OCI-LY7 (cell line): ENCODE measurements around the gene LIN9. TPM values are rescaled to one million over a fixed set of nuclear protein-coding genes. Genes with fewer than 3 reads are reported as not detected.

Experiments
- BruUV-seq: library from RNA; stranded (reverse); fragments of 400-500 nt; replicated peaks from 2 replicates; lab custom pipeline; 2021; lab: Mats Ljungman, UMichigan
- CTCF ChIA-PET: fragments of 300-600 bp; sonication (Branson Sonifier 250); formaldehyde crosslinking; loops from one replicate; lab custom pipeline; 2022; ENCODE audit warnings: antibody characterized with exemption; ENCODE audit not compliant: unreplicated experiment; lab: Charles Lee
- POLR2A ChIA-PET: fragments of 300-600 bp; sonication (Branson Sonifier 250); formaldehyde crosslinking; loops from one replicate; lab custom pipeline; 2022; ENCODE audit warnings: antibody characterized with exemption; lab: Charles Lee
- DNase-seq: peaks from one replicate; pipeline ENCODE4 v3.0.0-alpha.2; 2015; ENCODE audit warnings: low spot score
- H2AFZ ChIP-seq: fragments of 200-600 bp; sonication (generic), shearing (Covaris generic); 2 replicates; pipeline ENCODE4 v1.6.1; 2014; ENCODE audit warnings: mild to moderate bottlenecking, antibody characterized with exemption, low read length, moderate library complexity
- H3K27ac ChIP-seq: fragments of 200-600 bp; sonication (generic); 2 replicates; pipeline ENCODE4 v1.5.1; 2014; ENCODE audit warnings: mixed run types, low read depth, mild to moderate bottlenecking, moderate library complexity, low read length, inconsistent platforms; ENCODE audit not compliant: poor library complexity, severe bottlenecking
- H3K36me3 ChIP-seq: fragments of 200-600 bp; sonication (generic); 2 replicates; pipeline ENCODE4 v1.6.1; 2014; ENCODE audit warnings: mild to moderate bottlenecking, antibody characterized with exemption, low read length, moderate library complexity, mixed read lengths; ENCODE audit not compliant: insufficient read depth
- H3K4me1 ChIP-seq: fragments of 200-600 bp; sonication (generic); 2 replicates; pipeline ENCODE4 v1.5.1; 2014; ENCODE audit warnings: mild to moderate bottlenecking, low read length; ENCODE audit not compliant: insufficient read depth, poor library complexity, severe bottlenecking
- H3K4me2 ChIP-seq: fragments of 200-600 bp; sonication (generic); 2 replicates; pipeline ENCODE4 v1.6.1; 2014; ENCODE audit warnings: mild to moderate bottlenecking, low read length
- H3K4me3 ChIP-seq: fragments of 200-600 bp; sonication (generic); 2 replicates; pipeline ENCODE4 v1.5.1; 2014; ENCODE audit warnings: mild to moderate bottlenecking, low read depth, low read length; ENCODE audit not compliant: poor library complexity, severe bottlenecking
- H3K79me2 ChIP-seq: fragments of 200-600 bp; sonication (generic); 2 replicates; pipeline ENCODE4 v1.6.1; 2016; ENCODE audit warnings: low read depth, mild to moderate bottlenecking, low read length, moderate library complexity, mixed read lengths; ENCODE audit not compliant: insufficient read depth
- H3K9me2 ChIP-seq: fragments of 200-600 bp; sonication (generic); 2 replicates; pipeline ENCODE4 v1.6.1; 2016; ENCODE audit warnings: mild to moderate bottlenecking, low read length, mixed read lengths; ENCODE audit not compliant: insufficient read depth
- H3K9me3 ChIP-seq: fragments of 200-600 bp; sonication (generic); 2 replicates; pipeline ENCODE4 v1.6.1; 2014; ENCODE audit warnings: mild to moderate bottlenecking, mixed run types, low read length, mixed read lengths
- H4K20me1 ChIP-seq: fragments of 200-600 bp; sonication (generic); 2 replicates; pipeline ENCODE4 v1.6.1; 2014; ENCODE audit warnings: mild to moderate bottlenecking, antibody characterized with exemption, low read length, moderate library complexity, mixed read lengths; ENCODE audit not compliant: insufficient read depth
- EZH2phosphoT487 ChIP-seq: fragments of 200-600 bp; sonication (generic); IDR thresholded peaks from 2 replicates; pipeline ENCODE4 v1.6.1; 2018; ENCODE audit warnings: low read depth, borderline replicate concordance, mild to moderate bottlenecking, mixed run types, antibody characterized with exemption, low read length, moderate library complexity, mixed read lengths
- intact Hi-C: fragments of 100-400 bp; cut with micrococcal nuclease; formaldehyde crosslinking; loops from one replicate; pipeline ENCODE4 v1.10.0; 2022; ENCODE audit not compliant: unreplicated experiment
- total RNA-seq, 2 experiments: library from RNA; depleted of rRNA in 1 of 2; stranded (reverse); fragments of >200 nt in 1 of 2; shearing (Covaris generic) in 1 of 2; gene quantifications; 2 replicates each; pipeline ENCODE4 v1.2.3, GENCODE V29; 2014 to 2022
- TF ChIP-seq, protein P1 (sequence below): fragments of 200-600 bp; sonication (generic); conservative IDR thresholded peaks from 2 replicates; pipeline ENCODE4 v1.5.1; 2014; ENCODE audit warnings: mild to moderate bottlenecking, antibody characterized with exemption, low read length, moderate library complexity, mixed read lengths

Gene LIN9
- total RNA-seq, 2 experiments from 2014 or later = 19.7 to 20.1 TPM

DNA sequence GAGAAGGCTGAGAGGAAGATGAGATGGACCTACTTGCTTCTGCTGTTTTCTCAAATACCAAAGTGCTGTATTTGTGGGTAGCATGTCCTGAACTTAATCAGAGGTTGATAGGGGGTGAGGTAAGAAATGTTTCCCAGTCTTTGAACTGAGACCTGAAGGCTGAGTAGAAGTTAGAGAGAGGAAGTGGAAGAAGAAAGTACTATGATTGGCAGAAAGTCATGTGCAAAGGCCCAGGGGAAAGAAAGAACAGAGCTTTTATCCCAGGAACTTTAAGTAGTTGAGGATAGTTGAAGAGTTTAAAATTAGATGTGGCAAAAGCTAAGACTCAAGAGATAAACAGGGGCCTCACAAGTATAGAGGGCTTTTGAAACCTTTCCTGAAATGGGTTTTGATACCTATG is 15.5 kb upstream of the LIN9 start:
- intact Hi-C loops = no loop called here
- ChIA-PET POLR2A (interaction anchor here (2.8 kb wide), 1 partner anchor 8 kb away, joined by 15 read pairs; no protein-coding TSS in a partner anchor), CTCF (no interaction called here)
- Histone ChIP-seq H3K36me3 (no peaks in the 10 kb centered on the region), H3K4me3 (no peak overlapping the region), H4K20me1 (no peaks in the 10 kb centered on the region), H2AFZ (no peak overlapping the region), H3K9me2 (no peaks in the 10 kb centered on the region), H3K27ac (no peak overlapping the region), H3K9me3 (0 out of 2 replicates have a peak, but pooled peaks cover 4% of the 10 kb centered on the region), H3K4me2 (no peak overlapping the region), H3K4me1 (no peaks in the 10 kb centered on the region), H3K79me2 (no peaks in the 10 kb centered on the region)
- no TSS peak for BruUV-seq
- DNase-seq = no peak
- TF ChIP-seq EZH2phosphoT487 = no peak
- TF ChIP-seq, protein P1, sequence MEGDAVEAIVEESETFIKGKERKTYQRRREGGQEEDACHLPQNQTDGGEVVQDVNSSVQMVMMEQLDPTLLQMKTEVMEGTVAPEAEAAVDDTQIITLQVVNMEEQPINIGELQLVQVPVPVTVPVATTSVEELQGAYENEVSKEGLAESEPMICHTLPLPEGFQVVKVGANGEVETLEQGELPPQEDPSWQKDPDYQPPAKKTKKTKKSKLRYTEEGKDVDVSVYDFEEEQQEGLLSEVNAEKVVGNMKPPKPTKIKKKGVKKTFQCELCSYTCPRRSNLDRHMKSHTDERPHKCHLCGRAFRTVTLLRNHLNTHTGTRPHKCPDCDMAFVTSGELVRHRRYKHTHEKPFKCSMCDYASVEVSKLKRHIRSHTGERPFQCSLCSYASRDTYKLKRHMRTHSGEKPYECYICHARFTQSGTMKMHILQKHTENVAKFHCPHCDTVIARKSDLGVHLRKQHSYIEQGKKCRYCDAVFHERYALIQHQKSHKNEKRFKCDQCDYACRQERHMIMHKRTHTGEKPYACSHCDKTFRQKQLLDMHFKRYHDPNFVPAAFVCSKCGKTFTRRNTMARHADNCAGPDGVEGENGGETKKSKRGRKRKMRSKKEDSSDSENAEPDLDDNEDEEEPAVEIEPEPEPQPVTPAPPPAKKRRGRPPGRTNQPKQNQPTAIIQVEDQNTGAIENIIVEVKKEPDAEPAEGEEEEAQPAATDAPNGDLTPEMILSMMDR = no peak

DNA sequence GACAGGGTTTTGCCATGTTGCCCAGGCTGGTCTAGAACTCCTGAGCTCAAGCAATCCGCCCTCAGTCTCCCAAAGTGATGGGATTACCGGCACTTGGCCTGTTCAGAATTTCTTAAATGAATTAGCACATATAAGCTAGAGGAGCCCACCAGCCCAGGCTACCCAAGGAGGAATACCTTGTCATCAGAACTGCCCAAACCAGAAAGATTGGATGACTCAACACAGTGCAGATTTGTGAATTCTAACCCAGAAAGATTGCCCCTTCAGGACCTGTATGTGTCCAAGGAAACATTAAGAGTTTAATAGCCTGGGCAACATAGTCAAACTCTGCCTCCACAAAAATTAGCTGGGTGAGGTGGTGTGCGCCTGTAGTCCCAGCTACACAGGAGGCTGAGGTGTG is 14.0 kb upstream of the LIN9 start:
- DNase-seq = no peak
- Histone ChIP-seq H3K4me3 (no peak overlapping the region), H4K20me1 (no peaks in the 10 kb centered on the region), H3K4me1 (no peaks in the 10 kb centered on the region), H3K36me3 (no peaks in the 10 kb centered on the region), H3K9me2 (no peaks in the 10 kb centered on the region), H3K4me2 (no peak overlapping the region), H3K9me3 (0 out of 2 replicates have a peak, but pooled peaks cover 4% of the 10 kb centered on the region), H3K27ac (no peak overlapping the region), H3K79me2 (no peaks in the 10 kb centered on the region), H2AFZ (no peak overlapping the region)
- intact Hi-C loops = no loop called here
- TF ChIP-seq, protein P1 = no peak
- no peak for TF ChIP-seq EZH2phosphoT487
- ChIA-PET POLR2A (interaction anchor here (0.6 to 2.8 kb wide), 3 partner anchors 10 to 88 kb away, joined by 3 to 15 read pairs (median 4); no protein-coding TSS in a partner anchor), CTCF (no interaction called here)
- no TSS peak for BruUV-seq

DNA sequence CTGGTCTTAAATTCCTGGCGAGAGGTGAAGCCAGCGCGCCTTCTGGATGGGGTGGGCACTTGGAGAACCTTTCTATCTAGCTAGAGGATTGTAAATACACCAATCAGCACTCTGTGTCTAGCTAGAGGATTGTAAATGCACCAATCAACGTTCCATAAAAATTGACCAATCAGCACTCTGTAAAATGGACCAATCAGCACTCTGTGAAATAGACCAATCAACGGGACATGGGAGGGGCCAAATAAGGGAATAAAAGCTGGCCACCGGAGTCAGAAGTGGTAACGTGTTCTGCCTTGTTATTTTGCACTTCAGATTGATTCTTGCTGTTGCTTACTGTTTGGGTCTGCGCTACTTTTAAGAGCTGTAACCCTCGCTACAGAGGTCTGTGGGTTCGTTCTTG is 12.0 kb upstream of the LIN9 start:
- DNase-seq = no peak
- 0 out of 2 replicates have a peak, but pooled peaks cover 4% of the 10 kb centered on the region for H3K9me3 ChIP-seq
- POLR2A ChIA-PET = no interaction called here
- no peaks in the 10 kb centered on the region for H3K4me1 ChIP-seq
- intact Hi-C loops = no loop called here
- H3K79me2 ChIP-seq = no peaks in the 10 kb centered on the region
- H3K4me2 ChIP-seq = no peak overlapping the region
- H4K20me1 ChIP-seq = no peaks in the 10 kb centered on the region
- H3K36me3 ChIP-seq = no peaks in the 10 kb centered on the region
- TF ChIP-seq, protein P1 = no peak
- no peak for TF ChIP-seq EZH2phosphoT487
- no TSS peak for BruUV-seq
- CTCF ChIA-PET = no interaction called here
- no peak overlapping the region for H2AFZ ChIP-seq
- no peak overlapping the region for H3K4me3 ChIP-seq
- no peak overlapping the region for H3K27ac ChIP-seq
- H3K9me2 ChIP-seq = no peaks in the 10 kb centered on the region
